Glomerular endothelial cell (primary cell): Measurements from ENCODE around the gene NUFIP1. TPM values are rescaled to one million over a fixed set of nuclear protein-coding genes. Genes with fewer than 3 reads are reported as not detected.
"Not testable (repeated sequence)": the region's sequence is repeated elsewhere in the genome, so short reads cannot be mapped to it uniquely, and the experiment has no call there.

Source experiments
- DNase-seq: peaks from one replicate; pipeline ENCODE4 v3.0.0-alpha.2; 2011; ENCODE audit warnings: low read depth, low spot score; ENCODE audit errors: extremely low read depth
- total RNA-seq: library from RNA; depleted of rRNA; stranded (reverse); fragments of >200 nt; gene quantifications from 2 replicates; pipeline ENCODE4 v1.2.3, GENCODE V29; 2015

Gene NUFIP1
- total RNA-seq, 1 donor from 2014 or later: 3.6 TPM

- DNase-seq: peak; percentile 66
Measured at GRCh38 chr13:44921931-44922758, 67.1 kb downstream of the NUFIP1 start.

- DNase-seq: no peak
Measured at GRCh38 chr13:44921246-44921877, 67.9 kb downstream of the NUFIP1 start.

- no peak for DNase-seq
Measured at GRCh38 chr13:44920013-44920412, 69.3 kb downstream of the NUFIP1 start.

- no peak for DNase-seq
Measured at GRCh38 chr13:44919104-44919804, 70.0 kb downstream of the NUFIP1 start.

GRCh38 chr13:44918326-44919103 lies 70.8 kb downstream of the NUFIP1 start:
- peak; percentile 90 for DNase-seq

GRCh38 chr13:44917589-44918325 lies 71.5 kb downstream of the NUFIP1 start:
- DNase-seq: peak; percentile 91

- DNase-seq: no peak
Measured at GRCh38 chr13:44912278-44913016, 76.8 kb downstream of the NUFIP1 start.

GRCh38 chr13:44908712-44909111 lies 80.6 kb downstream of the NUFIP1 start:
- DNase-seq: no peak

GRCh38 chr13:44908266-44908665 lies 81.0 kb downstream of the NUFIP1 start:
- no peak for DNase-seq

- DNase-seq: no peak
Measured at GRCh38 chr13:44906713-44907112, 82.6 kb downstream of the NUFIP1 start.

GRCh38 chr13:44906230-44906629 lies 83.0 kb downstream of the NUFIP1 start:
- DNase-seq: no peak

GRCh38 chr13:44905556-44905955 lies 83.7 kb downstream of the NUFIP1 start:
- DNase-seq: no peak

GRCh38 chr13:44904967-44905366 lies 84.3 kb downstream of the NUFIP1 start:
- no peak for DNase-seq

GRCh38 chr13:44903574-44903985 lies 85.7 kb downstream of the NUFIP1 start:
- DNase-seq: no peak

- no peak for DNase-seq
Measured at GRCh38 chr13:44902738-44903137, 86.5 kb downstream of the NUFIP1 start.

GRCh38 chr13:44899967-44900366 lies 89.3 kb downstream of the NUFIP1 start:
- DNase-seq: no peak

- not testable (repeated sequence) for DNase-seq
Measured at GRCh38 chr13:44898308-44898707, 91.0 kb downstream of the NUFIP1 start.

- DNase-seq: no peak
Measured at GRCh38 chr13:44895953-44896335, 93.3 kb downstream of the NUFIP1 start.

- DNase-seq: no peak
Measured at GRCh38 chr13:44895264-44895952, 93.9 kb downstream of the NUFIP1 start.
